Activated T-cell treated with anti-CD3 and anti-CD28 coated beads for 24 hours (primary cell): Measurements from ENCODE around the gene PPM1K.

ENCODE experiments used
- DNase-seq: peaks from one replicate; pipeline ENCODE4 v3.0.0-alpha.2; 2020; ENCODE audit warnings: low read depth

Gene PPM1K

DNA sequence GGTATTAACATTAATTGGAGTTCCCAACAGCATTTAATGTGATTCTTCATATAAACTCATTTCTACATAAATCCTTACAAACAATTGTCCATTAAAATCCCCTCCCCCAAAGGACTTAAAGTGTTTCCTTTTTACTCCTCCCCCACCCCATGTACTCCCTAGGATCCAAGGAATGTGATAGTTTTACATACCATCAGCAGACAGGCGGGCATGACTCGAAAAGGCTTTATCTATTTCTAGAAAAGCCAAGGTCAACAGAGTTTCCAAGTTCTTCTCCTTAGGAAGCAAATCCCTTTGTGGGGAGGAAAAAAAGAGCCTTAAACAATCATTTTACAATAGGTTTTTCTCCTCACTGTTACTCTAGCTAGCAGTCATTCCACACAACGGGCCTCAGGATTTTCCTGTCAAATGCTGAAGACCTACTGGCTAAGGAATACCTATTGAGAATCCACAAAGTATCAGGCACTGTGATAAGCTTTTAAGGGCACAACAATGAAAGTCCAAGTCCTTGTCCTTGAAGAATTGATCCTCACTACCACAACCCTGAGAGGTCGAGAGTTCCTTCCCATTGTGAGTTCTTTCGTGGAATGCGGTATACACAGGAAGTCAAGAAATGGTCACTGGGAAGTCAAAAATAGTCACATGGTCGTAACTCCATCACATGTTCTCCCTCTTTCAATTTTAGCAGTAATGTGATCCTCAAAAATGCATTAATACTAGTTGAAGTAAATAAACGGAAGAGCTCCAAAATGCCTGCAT lies 7.2 kb downstream of the PPM1K start:
- DNase-seq: no peak

GRCh38 chr4:88275949-88276515 lies 8.3 kb downstream of the PPM1K start:
- DNase-seq: no peak

GRCh38 chr4:88275516-88275915 lies 8.8 kb downstream of the PPM1K start:
- DNase-seq: no peak

- DNase-seq: no peak
These were observed 15.4 kb downstream of the PPM1K start for GRCh38 chr4:88268913-88269312.

DNA sequence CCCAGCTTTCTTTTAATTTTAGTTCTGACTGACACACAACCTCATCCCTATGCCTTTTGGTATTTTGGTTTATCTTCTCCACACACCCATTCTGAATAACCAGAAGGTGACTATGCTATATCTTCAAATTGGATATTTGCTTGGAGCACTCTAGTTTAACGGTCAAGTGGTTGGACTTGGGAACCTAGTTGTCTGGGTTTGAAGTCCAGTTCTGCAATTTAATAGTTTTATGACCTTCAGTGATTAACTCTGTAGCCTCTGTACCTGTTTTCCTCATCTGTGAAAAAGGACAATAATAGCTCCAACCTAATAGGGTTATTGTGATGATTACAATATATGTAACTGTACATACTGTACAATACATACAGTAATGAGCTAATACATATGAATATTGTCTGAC lies 20.0 kb downstream of the PPM1K start:
- no peak for DNase-seq

DNA sequence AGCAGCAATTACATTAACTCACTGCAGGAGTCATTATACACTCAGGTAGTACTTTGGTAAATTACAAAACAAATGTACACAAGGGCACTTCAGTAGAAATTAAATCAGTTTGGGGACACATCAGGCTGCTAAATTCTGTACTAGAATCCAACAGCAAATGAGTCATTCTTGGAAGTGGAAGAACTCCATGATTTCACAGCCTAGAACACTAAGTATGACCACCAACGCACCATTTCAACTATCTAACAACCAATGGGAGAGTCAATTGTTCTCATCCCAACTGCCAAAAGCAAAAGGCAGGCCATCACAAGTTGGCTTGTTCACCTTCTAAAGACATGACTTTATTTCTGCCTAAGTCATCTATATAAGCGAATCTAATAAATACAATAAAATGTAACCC lies 26.6 kb downstream of the PPM1K start:
- DNase-seq: no peak

- no peak for DNase-seq
These were observed 29.2 kb downstream of the PPM1K start for GRCh38 chr4:88255111-88255510.

DNA sequence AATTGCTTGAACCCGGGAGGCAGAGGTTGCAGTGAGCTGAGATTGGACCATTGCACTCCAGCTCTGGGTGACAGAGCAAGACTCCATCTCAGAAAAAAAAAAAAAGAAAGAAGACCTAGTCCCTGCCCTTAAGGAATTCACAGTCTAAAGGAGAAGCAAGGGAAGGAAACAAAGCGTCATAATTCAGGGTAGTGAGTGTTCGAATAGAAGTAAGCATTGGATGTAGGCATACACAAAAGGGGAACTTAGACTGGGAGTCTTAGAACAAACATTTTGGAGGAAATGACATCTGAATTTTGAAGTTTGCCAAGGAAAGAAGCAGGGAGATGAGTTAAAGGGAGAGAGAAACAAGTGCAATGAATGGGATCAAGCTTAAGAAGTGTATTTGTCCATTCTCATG lies 32.4 kb downstream of the PPM1K start:
- no peak for DNase-seq

GRCh38 chr4:88247148-88247547 lies 37.2 kb downstream of the PPM1K start:
- DNase-seq: no peak

DNA sequence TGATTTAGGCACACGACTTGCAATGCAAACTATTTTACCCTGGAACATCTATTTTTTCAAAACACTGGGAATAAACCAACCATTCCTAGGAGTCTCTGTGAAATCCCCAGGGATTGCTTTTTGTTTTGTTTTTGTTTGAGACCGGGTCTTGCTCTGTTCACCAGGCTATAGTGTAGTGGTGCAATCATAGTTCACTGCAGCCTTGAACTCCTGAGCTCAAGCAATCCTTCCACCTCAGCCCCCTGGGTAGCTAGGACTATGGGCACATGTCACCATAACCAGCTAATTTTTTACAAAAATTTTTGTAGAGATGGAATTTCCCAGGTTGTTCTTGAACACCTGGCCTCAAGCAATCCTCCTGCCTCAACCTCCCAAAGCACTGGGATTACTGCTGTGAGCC lies 37.8 kb downstream of the PPM1K start:
- no peak for DNase-seq

- DNase-seq: peak; percentile 9
These were observed 39.4 kb downstream of the PPM1K start for GRCh38 chr4:88244816-88245579.

GRCh38 chr4:88244056-88244455 lies 40.3 kb downstream of the PPM1K start:
- DNase-seq: no peak

- DNase-seq: no peak
These were observed 42.2 kb downstream of the PPM1K start for GRCh38 chr4:88242144-88242543.

DNA sequence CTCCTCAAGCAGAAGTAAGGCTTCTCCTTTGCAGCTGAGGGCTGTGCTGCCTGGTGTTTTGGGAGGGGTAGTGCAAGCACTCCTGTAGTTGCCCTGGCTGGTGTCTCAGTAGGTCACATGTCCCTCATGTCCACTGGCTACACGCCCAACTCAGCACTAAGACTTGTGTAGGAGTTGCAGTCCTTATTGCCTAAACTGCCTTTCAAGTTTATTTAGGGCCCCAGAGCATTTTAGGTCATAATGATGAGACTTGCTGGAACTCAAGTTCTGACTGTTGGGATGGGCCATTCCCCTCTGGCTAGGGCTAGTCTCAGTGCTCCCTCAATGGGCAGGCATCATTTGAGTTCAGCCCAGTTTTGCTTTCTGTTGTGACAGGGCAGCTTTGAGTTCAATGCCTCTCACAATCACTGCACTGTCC lies 44.1 kb downstream of the PPM1K start:
- DNase-seq: no peak

DNA sequence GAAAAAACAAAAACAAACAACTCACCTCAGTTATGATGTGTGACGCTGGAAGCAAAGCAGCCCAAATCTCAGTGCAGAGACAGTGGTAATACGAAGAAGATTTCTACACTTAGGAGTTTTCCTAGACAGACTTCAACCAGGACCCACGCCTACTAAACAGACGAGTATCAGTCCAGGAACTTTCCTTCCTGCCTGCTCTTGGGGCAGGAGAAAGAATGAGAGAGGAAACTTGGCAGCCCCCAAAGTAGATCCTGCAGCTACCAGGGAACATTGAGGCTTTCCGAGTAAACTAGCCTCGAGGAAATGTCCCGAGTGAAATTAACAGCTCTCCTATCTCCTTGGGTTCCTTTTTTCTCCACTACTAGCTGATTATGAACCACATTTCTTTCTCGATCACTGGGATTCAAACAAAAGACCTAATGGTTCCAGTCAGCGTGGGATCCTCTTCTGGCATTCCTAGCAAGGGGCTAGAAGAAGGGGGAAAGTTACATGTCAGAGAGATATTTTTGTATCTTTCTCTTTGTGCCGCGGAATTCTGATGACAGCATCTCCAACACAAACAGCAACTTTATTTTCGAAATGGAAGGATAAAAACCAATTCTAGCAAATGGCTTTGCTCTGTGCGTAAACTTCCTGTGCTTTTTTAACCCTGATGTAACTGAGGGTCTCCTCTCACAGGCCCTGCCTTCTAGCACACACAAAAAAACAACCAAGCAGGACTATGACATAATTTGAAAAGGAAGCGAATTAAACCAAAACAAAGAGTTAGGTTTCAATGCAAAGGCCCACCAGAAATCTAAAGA lies 53.2 kb downstream of the PPM1K start:
- DNase-seq: no peak

GRCh38 chr4:88230461-88230891 lies 53.9 kb downstream of the PPM1K start:
- DNase-seq: no peak

DNA sequence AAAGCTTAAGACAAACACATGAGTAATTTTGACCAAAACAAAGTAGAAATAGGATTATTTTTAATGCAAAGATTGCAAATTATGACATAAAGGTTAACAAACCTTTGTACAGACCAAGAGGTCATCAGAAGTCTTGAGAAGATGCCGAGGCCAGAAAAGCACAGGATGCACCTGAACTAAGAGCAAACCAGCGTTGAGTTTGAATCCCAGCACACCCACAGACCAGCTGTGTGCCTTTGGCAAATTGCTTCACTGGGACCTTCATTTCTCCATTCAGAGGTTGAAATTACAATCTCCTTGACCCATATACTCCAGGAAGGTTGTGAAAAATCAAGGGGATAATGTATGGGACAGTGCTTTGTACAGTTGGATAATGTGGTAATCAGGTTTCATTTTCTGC lies 56.6 kb downstream of the PPM1K start:
- DNase-seq: no peak

- no peak for DNase-seq
These were observed 58.2 kb downstream of the PPM1K start for GRCh38 chr4:88226143-88226542.

DNA sequence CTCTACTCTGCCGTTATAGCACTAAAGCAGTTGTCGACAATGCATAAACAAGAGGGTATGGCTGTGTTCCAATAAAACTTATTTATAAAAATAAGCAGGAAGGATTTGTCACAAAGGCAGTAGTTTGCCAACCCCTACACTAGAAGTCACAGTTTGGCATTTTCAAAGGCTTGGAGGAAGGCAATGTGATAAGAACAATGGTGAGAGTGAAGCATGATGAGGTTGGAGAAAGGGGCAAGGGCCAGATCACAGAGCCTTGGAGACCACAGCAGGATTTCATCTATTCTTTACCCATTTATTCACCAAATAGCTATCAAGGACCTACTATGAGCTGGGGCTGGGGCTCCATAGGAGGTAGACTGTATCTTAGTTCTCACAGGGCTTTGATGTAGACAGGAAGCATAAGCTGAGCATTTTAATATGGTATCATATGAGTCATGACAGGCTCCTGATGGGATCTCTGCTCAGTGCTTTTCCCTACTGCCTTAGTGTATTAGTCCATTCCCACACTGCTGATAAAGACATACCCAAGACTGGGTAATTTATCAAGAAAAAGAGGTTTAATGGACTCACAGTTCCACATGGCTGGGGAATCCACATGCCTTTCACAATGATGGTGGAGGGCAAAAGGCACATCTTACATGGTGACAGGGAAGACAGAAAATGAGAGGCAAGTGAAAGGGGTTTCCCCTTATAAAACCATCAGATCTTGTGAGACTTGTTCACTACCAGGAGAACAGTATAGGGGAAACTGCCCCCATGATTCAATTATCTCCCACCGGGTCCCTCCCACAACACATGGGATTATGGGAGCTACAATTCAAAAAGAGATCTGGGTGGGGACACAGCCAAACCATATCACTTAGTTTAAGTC lies 58.9 kb downstream of the PPM1K start:
- no peak for DNase-seq

DNA sequence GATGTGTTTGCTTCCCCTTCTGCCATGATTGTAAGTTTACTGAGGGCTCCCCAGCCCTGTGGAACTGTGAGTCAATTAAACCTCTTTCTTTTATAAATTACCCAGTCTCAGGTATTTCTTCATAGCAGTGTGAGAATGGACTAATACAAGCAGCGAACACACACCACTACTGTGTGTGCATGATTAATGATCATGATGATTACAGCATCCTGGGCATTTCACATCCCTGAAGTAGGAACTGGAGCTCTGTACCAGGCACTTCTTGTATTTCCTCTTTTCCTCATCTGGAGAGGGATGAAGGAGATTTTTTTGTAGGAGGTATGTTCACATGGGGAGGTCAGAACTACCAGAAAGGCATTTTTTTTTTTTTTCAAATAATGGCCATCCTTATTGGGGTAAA lies 60.8 kb downstream of the PPM1K start:
- no peak for DNase-seq

DNA sequence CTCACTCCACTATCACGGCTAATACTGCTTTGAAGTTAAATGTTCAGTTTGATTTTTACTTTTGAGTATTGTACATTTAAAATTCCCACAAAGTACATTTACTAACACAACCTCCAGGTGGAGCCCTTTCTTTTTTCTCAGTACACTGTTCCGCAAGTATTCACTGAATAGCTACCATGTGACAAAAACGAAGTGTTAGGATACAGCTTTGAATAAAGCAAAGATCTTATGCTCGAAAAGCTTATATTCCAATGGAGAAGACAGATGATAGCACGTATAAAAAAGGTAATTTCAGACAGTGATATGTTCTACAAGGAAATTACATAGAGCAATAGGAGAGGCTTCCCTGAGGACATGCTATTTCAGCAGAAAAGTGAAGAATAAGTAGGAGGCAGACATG lies 65.3 kb downstream of the PPM1K start:
- no peak for DNase-seq
